H1 (cell line): ENCODE data around the gene C14orf119. TPM values are rescaled to one million over a fixed set of nuclear protein-coding genes. Genes with fewer than 3 reads are reported as not detected.

Experiments used
- GTF2F1 ChIP-seq: IDR thresholded peaks from 2 replicates; pipeline ENCODE4 v1.6.1; 2012; ENCODE audit warnings: low read depth, low read length, improper control_type of control experiment, borderline replicate concordance
- PHF8 ChIP-seq: fragments of 200-600 bp; sonication (generic); conservative IDR thresholded peaks from 2 replicates; pipeline ENCODE4 v1.7.1; 2012; ENCODE audit warnings: low read depth, mild to moderate bottlenecking, inconsistent platforms, low read length, moderate library complexity
- RNF2 ChIP-seq: fragments of 200-900, 300-1000 bp; sonication (generic); IDR thresholded peaks from 2 replicates; pipeline ENCODE4 v1.7.1; 2016; ENCODE audit warnings: borderline replicate concordance, low read depth, mild to moderate bottlenecking, antibody characterized with exemption, low read length; ENCODE audit not compliant: poor library complexity, severe bottlenecking; ENCODE audit errors: missing control alignments
- SIX5 ChIP-seq: IDR thresholded peaks from 2 replicates; pipeline ENCODE4 v1.6.1; 2011; ENCODE audit warnings: mild to moderate bottlenecking, low read depth, low read length
- TAF7 ChIP-seq: optimal IDR thresholded peaks from 2 replicates; pipeline ENCODE3; 2011; ENCODE audit warnings: low read depth, mild to moderate bottlenecking, inconsistent platforms, low read length, moderate library complexity, borderline replicate concordance
- TBP ChIP-seq: IDR thresholded peaks from 2 replicates; pipeline ENCODE4 v1.6.1; 2011; ENCODE audit warnings: low read depth, low read length, improper control_type of control experiment
- YY1 ChIP-seq: IDR thresholded peaks from 2 replicates; pipeline ENCODE4 v1.6.1; 2011; ENCODE audit warnings: low read depth, mild to moderate bottlenecking, low read length
- polyA plus RNA-seq, 7 experiments: library from polyadenylated mRNA; depleted of rRNA in 3 of 7; stranded (reverse) in 5 of 7; unstranded in 2 of 7; fragments of >200 nt in 5 of 7; fragments of 200-250 nt in 2 of 7; gene quantifications; 1 replicate in 5 of 7; 2 replicates in 1 of 7; 4 replicates in 1 of 7; pipeline versions ENCODE4 v1.2.1 to v1.2.3, GENCODE V29; 2011 to 2013; ENCODE audit warnings: missing spikeins in 2 of 7, mixed read lengths in 2 of 7
- total RNA-seq: library from RNA; stranded (reverse); fragmentation: NEBNext Ultra II Directional; extraction: Animal tissue kit (Norgen Biotek cat#: 25700); gene quantifications from 2 replicates; pipeline ENCODE4 v1.2.1, GENCODE V29; 2021
- TF ChIP-seq, protein P1 (sequence below): fragments of 300-600 bp; sonication (generic); IDR thresholded peaks from 2 replicates; pipeline ENCODE4 v1.7.1; 2012; ENCODE audit warnings: low read length, moderate library complexity, mild to moderate bottlenecking, inconsistent platforms; ENCODE audit not compliant: insufficient replicate concordance
- TF ChIP-seq, protein P2 (sequence below): IDR thresholded peaks from 2 replicates; pipeline ENCODE4 v1.6.1; 2012; ENCODE audit warnings: low read length, inconsistent platforms

Gene C14orf119
- total and polyA plus RNA-seq, 2 of the 8 experiments (the other 6 are each of a cell fraction or from before 2014, with no cell fraction given): 78.1 to 94.0 TPM

DNA sequence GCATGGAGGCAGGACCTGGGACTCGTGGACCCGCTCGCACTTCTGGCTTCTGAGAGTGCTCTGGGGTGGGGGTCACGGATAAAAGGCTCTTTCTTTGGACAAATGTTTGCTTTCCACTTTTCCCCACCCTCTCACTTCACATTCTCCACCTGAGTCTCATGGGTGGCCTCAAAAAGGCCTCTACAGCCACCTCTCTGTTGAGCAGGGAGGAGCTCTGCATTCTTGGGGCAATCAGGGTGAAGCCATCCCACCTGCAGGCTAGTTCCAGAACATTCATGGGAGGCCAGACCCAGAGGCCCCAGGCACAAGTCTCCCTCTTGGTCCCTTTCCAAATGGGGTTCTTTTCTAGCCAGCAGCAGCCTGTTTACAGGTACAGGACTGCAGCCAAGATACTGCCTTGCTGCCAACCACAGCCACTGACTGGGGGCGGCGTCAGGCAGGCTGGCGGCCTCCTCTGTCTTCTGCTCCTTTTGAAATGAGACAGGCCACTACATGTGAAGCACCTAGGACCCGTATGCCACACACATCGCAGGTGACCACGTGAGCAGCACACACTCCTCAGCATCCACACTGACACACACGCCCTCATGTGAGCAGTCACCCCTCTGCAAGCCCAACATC lies 42.0 kb downstream of the C14orf119 start (continued):
- TF ChIP-seq, protein P1, sequence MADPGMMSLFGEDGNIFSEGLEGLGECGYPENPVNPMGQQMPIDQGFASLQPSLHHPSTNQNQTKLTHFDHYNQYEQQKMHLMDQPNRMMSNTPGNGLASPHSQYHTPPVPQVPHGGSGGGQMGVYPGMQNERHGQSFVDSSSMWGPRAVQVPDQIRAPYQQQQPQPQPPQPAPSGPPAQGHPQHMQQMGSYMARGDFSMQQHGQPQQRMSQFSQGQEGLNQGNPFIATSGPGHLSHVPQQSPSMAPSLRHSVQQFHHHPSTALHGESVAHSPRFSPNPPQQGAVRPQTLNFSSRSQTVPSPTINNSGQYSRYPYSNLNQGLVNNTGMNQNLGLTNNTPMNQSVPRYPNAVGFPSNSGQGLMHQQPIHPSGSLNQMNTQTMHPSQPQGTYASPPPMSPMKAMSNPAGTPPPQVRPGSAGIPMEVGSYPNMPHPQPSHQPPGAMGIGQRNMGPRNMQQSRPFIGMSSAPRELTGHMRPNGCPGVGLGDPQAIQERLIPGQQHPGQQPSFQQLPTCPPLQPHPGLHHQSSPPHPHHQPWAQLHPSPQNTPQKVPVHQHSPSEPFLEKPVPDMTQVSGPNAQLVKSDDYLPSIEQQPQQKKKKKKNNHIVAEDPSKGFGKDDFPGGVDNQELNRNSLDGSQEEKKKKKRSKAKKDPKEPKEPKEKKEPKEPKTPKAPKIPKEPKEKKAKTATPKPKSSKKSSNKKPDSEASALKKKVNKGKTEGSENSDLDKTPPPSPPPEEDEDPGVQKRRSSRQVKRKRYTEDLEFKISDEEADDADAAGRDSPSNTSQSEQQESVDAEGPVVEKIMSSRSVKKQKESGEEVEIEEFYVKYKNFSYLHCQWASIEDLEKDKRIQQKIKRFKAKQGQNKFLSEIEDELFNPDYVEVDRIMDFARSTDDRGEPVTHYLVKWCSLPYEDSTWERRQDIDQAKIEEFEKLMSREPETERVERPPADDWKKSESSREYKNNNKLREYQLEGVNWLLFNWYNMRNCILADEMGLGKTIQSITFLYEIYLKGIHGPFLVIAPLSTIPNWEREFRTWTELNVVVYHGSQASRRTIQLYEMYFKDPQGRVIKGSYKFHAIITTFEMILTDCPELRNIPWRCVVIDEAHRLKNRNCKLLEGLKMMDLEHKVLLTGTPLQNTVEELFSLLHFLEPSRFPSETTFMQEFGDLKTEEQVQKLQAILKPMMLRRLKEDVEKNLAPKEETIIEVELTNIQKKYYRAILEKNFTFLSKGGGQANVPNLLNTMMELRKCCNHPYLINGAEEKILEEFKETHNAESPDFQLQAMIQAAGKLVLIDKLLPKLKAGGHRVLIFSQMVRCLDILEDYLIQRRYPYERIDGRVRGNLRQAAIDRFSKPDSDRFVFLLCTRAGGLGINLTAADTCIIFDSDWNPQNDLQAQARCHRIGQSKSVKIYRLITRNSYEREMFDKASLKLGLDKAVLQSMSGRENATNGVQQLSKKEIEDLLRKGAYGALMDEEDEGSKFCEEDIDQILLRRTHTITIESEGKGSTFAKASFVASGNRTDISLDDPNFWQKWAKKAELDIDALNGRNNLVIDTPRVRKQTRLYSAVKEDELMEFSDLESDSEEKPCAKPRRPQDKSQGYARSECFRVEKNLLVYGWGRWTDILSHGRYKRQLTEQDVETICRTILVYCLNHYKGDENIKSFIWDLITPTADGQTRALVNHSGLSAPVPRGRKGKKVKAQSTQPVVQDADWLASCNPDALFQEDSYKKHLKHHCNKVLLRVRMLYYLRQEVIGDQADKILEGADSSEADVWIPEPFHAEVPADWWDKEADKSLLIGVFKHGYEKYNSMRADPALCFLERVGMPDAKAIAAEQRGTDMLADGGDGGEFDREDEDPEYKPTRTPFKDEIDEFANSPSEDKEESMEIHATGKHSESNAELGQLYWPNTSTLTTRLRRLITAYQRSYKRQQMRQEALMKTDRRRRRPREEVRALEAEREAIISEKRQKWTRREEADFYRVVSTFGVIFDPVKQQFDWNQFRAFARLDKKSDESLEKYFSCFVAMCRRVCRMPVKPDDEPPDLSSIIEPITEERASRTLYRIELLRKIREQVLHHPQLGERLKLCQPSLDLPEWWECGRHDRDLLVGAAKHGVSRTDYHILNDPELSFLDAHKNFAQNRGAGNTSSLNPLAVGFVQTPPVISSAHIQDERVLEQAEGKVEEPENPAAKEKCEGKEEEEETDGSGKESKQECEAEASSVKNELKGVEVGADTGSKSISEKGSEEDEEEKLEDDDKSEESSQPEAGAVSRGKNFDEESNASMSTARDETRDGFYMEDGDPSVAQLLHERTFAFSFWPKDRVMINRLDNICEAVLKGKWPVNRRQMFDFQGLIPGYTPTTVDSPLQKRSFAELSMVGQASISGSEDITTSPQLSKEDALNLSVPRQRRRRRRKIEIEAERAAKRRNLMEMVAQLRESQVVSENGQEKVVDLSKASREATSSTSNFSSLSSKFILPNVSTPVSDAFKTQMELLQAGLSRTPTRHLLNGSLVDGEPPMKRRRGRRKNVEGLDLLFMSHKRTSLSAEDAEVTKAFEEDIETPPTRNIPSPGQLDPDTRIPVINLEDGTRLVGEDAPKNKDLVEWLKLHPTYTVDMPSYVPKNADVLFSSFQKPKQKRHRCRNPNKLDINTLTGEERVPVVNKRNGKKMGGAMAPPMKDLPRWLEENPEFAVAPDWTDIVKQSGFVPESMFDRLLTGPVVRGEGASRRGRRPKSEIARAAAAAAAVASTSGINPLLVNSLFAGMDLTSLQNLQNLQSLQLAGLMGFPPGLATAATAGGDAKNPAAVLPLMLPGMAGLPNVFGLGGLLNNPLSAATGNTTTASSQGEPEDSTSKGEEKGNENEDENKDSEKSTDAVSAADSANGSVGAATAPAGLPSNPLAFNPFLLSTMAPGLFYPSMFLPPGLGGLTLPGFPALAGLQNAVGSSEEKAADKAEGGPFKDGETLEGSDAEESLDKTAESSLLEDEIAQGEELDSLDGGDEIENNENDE: no peak
- no peak for TF ChIP-seq PHF8
- no peak for TF ChIP-seq TBP
- TF ChIP-seq, protein P2, sequence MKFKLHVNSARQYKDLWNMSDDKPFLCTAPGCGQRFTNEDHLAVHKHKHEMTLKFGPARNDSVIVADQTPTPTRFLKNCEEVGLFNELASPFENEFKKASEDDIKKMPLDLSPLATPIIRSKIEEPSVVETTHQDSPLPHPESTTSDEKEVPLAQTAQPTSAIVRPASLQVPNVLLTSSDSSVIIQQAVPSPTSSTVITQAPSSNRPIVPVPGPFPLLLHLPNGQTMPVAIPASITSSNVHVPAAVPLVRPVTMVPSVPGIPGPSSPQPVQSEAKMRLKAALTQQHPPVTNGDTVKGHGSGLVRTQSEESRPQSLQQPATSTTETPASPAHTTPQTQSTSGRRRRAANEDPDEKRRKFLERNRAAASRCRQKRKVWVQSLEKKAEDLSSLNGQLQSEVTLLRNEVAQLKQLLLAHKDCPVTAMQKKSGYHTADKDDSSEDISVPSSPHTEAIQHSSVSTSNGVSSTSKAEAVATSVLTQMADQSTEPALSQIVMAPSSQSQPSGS: no peak
- TF ChIP-seq GTF2F1: no peak
- TF ChIP-seq YY1: no peak
- no peak for TF ChIP-seq SIX5
- TF ChIP-seq TAF7: no peak
- no peak for TF ChIP-seq RNF2
